GM18520 (cell line): Measurements from ENCODE around the gene PDE4D.
"Not testable (repeated sequence)": the region's sequence is repeated elsewhere in the genome, so short reads cannot be mapped to it uniquely, and the experiment has no call there.

ENCODE experiments used
- ATAC-seq: cut with Tn5 transposase; IDR thresholded peaks from one replicate; pipeline ENCODE4 v1.9.1; 2021; ENCODE audit not compliant: unreplicated experiment

Gene PDE4D

GRCh38 chr5:59712836-59713497 is 180.6 kb downstream of the PDE4D start:
- ATAC-seq: no peak

DNA sequence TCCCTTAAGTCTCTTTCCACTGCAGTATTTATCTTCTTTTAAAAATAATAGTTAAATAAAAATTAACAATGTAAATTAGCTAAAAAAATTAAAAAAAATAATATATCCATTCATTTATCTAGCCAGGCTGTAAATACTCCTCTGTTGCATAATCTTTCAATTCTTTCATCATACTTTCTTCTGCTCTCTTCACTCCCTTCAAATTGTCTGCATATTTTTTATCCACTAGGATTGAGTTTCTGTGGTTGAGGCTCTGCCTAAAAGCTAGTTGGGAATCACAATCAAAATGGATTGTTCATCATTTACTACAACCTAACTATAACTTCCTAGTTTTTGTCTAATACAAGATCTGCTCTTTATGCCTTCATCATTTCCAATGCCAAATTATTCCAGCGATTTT is 182.2 kb downstream of the PDE4D start:
- ATAC-seq: no peak

- ATAC-seq: no peak
Measured at GRCh38 chr5:59709846-59710245, 183.7 kb downstream of the PDE4D start.

- no peak for ATAC-seq
Measured at GRCh38 chr5:59709346-59709821, 184.1 kb downstream of the PDE4D start.

DNA sequence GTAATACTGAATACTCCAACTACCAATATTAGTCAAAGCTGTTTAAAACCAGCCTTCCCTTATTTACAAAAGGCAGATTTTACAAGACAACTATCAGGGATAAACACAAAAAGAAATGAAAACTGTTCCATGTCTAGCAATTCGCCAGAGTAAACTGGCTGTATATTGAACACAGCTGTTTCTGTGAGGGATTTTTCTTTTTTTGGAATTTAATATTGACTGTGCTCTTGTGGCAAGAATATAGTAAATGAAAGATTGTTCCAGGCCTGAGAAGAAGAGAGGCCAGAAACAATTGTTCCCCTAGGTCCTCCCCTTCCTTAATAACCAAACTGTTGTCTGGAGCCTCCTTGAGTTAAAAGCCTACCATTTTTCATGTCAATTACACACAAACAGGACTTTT is 188.6 kb downstream of the PDE4D start:
- no peak for ATAC-seq

GRCh38 chr5:59703789-59704188 is 189.7 kb downstream of the PDE4D start:
- no peak for ATAC-seq

DNA sequence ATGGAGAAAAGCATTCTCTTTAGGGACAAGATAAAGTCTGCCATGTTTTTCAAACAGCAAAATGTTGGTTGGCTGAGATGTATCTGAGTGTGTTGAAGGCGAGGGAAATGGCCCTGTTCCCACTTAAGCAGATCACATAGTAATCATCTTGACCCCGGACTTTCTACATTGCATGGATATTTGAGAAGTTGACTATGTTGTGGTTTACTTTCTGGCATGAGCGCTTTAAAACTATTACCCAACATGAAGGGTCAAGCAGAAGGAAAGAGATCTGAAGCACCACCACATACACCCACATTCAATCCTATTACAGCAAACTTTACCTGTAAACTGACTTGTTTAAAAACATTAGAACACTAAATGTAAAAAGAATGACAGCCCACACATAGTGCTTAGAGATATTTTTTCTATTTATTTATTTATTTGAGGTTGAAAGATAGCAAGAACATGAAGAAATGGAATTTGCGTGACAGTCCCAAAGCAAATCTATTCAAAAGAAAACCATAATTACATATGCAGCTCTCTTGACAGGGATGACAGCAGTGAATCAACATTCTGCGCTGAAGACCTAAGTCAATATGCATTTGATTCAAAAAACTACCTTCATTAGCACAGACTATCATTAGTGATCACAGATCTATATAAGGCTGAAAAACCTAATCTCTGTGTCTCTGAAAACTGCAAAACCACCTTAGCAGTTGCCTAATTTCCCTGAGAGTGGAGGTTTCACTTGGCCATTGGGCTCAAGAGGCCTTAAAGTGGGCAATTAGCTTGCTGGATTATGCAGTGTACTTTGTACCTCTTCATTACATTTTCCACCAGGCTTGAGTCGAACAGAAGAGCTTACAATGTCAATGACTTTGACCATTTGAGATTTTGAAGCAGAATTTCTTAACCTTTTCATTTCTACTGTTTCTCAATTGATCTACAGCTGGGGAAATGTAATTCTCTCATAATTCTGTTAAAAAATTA is 195.0 kb downstream of the PDE4D start:
- ATAC-seq: no peak

- ATAC-seq: no peak
Measured at GRCh38 chr5:59694411-59694810, 199.1 kb downstream of the PDE4D start.

DNA sequence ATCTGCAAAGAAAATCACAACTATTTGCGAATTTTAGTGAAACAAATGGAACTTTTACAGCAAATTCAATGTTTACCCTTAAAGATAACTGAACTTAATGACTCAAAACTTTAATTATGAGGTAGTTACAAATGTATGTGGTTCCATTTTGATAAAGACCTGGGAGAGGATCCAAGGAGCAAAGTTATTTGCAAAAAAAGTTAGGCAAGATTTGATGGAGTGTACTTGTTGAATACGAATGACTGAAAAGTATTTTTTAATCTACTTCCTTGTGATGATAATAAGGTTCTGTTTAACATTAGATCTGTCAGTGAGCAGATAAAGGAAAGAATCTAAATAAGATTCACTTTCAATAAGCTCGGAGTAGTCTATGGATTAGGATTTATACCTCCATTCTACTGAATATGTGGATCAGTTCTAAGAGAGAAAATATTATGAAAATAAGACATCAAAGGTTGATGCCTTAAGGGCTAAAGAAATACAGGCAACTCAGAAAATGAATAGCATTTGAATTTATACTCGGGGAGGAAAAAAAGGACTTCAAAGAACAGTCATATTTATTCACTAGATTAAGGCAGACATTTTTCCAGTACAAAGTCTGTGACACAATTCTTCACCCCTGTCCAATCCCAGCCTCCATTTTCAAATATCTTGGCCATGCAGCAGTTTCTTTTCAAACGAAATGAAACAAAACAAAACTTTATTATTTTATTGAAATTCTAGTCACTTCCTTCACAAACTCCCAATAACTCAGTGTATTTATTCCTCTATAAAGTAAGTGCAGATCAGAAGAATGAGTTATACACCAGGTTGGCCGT is 199.8 kb downstream of the PDE4D start:
- no peak for ATAC-seq

- no peak for ATAC-seq
Measured at GRCh38 chr5:59685793-59686192, 207.7 kb downstream of the PDE4D start.

DNA sequence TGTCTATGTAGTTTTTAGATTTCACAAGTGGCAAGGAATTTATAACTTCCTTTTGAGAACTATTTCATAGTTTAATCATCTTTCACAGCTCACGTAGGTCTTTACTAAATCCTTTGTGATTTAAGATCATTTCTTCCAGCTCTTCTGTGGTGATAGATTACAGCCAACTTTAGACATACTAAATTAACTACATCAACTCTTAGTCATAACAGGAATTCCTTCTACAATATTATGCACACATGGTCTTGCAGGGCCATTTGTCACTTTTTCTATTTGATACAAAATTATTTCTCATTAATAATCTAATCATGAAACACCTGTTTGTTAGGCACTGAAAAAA is 208.4 kb downstream of the PDE4D start:
- ATAC-seq: no peak

GRCh38 chr5:59684388-59685190 is 208.9 kb downstream of the PDE4D start:
- ATAC-seq: no peak

- no peak for ATAC-seq
Measured at GRCh38 chr5:59683311-59683710, 210.2 kb downstream of the PDE4D start.

GRCh38 chr5:59682542-59682941 is 211.0 kb downstream of the PDE4D start:
- no peak for ATAC-seq

GRCh38 chr5:59678943-59679342 is 214.6 kb downstream of the PDE4D start:
- no peak for ATAC-seq

- no peak for ATAC-seq
Measured at GRCh38 chr5:59674763-59675162, 218.8 kb downstream of the PDE4D start.

DNA sequence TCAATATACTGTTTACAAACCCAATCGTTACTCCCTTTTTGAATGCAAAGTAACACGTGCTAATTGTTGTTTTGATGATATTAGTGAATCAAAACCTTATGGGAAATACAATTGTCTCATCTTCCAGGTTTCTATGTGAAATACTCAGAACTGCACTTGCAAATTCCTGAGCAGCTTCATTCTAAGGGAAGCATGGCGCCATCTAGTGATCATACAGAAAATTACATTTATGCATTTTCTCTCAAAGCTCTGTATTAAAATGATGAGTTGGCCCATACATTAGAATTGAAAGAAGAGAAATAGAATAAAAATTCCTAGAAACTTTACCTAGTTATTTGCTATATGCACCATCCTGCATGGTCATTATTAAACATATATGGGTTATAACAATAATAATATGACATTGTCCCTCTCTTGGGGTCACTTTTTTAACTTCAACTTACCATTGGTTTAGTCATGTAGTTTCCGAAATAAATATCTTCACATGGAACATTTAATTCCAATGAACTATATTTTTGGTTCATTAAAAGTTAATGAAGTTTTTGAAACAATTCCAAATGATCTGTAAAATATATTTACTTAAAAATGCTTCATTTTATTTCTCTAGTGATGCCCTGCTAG is 220.0 kb downstream of the PDE4D start:
- ATAC-seq: no peak

DNA sequence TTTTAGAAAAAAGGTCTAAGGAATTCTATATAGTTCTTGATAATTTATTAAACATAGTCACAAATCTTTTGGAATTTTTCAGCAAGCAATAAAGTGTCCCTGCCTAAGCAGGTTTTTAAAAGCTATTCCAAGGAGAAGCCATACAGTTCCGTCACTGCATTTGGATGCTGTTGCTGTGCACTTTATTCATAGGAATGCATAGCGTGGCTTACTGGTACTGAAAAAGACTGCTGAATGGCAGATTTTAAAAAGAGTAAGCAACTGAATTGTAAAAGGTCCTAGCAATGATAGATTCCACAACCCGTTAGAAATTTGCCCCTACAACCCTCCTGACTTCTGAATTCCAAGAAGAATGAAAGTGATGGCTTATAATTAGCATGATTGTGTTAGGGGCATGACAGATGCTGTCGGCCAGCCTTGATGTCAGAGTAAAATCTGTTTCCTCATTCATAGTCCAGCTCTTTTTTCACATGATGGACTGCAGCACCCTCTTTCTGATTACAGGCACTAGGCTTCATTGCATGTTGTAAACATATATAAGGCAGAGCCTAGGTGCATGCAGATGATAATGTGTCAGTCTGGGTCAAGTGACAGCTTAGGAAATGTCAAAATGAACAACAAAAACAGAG is 227.0 kb downstream of the PDE4D start:
- ATAC-seq: no peak

- not testable (repeated sequence) for ATAC-seq
Measured at GRCh38 chr5:59665832-59666203, 227.7 kb downstream of the PDE4D start.
